NCI-H1930 (cell line): ENCODE data around the gene FCGR3B.
"Not testable (repeated sequence)": the region's sequence is repeated elsewhere in the genome, so short reads cannot be mapped to it uniquely, and the experiment has no call there.

Experiments
- DNase-seq, 2 experiments: peaks; one replicate each; lab custom pipeline; 2025; lab: John Stamatoyannopoulos, UW

The FCGR3B gene

DNA sequence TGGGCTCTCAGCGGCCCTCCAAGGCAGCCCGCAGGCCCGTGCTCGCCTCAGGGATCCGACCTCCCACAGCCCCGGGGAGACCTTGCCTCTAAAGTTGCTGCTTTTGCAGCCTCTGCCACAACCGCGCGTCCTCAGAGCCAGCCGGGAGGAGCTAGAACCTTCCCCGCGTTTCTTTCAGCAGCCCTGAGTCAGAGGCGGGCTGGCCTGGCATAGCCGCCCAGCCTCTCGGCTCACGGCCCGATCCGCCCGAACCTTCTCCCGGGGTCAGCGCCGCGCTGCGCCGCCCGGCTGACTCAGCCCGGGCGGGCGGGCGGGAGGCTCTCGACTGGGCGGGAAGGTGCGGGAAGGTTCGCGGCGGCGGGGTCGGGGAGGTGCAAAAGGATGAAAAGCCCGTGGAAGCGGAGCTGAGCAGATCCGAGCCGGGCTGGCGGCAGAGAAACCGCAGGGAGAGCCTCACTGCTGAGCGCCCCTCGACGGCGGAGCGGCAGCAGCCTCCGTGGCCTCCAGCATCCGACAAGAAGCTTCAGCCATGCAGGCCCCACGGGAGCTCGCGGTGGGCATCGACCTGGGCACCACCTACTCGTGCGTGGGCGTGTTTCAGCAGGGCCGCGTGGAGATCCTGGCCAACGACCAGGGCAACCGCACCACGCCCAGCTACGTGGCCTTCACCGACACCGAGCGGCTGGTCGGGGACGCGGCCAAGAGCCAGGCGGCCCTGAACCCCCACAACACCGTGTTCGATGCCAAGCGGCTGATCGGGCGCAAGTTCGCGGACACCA, 25.0 kb downstream of the FCGR3B start:
- DNase-seq: not testable (repeated sequence)

DNA sequence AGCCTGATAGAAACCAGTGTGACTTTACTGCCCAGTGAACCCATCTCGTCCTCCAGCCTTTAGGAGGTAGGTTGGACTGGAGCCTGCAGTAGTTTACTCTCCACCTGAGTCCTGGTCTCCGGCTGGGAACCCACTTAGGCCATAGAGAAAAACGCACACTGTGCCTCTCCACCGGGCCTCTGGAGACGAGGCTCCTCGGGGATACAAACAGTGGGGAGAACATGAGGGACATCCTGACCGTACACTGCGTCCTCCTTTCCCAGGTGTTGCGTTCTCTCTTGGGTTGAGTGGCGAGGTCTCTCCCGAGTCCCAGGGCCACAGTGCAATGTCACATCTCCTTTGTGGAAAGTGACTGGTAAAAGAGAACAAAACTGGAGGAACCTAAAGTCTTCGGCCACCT, 26.0 kb downstream of the FCGR3B start:
- DNase-seq: not testable (repeated sequence)

- DNase-seq: not testable (repeated sequence)
Measured at GRCh38 chr1:161597077-161597476, 33.9 kb downstream of the FCGR3B start.

- not testable (repeated sequence) for DNase-seq
Measured at GRCh38 chr1:161595583-161595982, 35.4 kb downstream of the FCGR3B start.

- not testable (repeated sequence) for DNase-seq
Measured at GRCh38 chr1:161595173-161595572, 35.8 kb downstream of the FCGR3B start.

DNA sequence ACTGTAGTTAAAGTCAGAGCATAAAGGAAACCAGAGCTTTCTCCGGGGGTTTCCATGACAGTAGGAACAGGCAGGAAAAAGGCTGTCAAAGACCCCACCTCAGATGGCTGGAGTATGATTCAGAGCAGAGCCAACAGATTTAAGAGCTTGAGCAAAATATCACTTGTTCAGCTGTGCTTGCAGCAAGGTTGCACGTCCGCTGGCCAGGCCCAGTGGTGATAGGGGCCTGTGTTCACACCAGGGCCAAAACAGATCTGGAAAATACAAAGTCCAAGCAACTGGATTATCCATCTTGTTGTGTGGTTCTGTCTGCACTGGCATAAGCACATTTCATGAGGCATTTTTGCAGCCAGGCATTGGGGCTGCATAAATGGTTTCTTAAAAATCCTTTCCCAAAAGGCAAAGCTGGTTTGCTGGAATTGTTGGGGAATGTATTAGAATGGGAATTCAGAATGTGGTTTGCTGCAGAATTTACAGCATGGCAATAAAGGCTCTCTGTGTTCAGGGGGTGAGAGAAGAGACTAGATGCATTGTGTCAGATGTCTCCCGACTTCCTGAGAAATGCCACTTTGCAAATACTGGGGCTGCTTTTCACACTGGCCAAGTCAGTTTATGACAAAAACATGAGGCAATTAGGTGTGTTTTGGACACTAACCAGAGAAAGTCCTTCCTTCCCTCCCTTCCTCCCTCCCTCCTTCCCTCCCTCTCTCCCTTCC, 36.5 kb downstream of the FCGR3B start:
- not testable (repeated sequence) for DNase-seq

GRCh38 chr1:161593092-161593755, 37.8 kb downstream of the FCGR3B start:
- not testable (repeated sequence) for DNase-seq

DNA sequence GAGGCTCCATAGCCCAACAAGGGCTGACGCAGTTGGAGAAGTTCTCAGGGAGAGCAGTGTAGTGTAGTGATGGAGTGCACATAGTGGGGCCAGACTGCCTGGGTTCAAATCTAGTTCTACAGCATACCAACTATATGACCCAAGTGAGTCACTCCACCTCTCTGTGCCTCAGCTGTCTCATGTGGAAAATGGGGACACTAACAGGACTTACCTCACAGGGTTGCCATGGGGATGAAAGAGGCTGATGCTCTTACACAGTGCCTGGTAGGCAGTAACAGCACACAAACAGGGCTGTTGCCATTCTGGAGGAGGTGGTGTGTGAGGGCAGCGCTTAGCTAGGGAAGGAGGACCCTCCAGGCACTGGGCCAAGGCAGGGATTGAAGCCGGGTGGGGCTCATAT, 38.4 kb downstream of the FCGR3B start:
- DNase-seq: not testable (repeated sequence)

DNA sequence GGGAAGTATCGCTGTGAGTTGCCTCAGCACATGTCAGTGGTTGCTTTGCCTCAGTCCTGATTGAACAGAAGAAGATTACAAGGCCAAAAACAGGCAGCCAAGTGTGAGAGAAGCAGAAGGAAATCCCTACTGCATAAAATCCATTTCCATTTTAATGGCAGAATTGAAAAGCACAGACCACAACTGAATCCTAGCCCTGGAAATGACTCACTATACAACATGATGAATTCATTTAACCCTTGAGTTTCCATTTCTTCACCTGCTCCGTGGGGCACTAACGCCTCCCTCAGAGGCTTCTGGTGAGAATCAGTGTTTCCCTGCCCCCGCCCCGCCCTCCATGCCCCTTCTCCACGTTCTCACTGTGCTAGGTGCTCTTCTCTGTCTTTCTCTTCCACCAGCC, 41.1 kb downstream of the FCGR3B start:
- not testable (repeated sequence) for DNase-seq

GRCh38 chr1:161589365-161589764, 41.6 kb downstream of the FCGR3B start:
- DNase-seq: not testable (repeated sequence)

DNA sequence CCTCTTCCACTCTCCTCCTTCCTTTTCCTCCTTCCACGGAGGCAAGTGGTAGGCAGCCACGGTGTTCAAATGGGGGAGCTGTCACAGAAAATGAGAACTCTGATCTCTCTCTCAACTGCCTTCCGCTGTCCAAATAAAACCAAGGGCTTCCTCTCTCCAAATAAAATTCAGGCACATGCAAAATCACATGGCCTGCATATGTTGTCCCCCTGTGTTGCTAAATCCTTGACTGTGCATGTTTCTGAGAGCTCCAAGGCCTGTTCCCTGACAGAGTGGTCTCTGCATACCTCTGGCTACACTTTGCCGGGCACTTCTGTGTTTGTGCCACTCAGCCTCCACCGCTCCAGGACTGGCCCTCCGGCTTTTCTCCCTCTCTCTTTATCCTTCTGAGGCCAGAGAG, 42.4 kb downstream of the FCGR3B start:
- DNase-seq: not testable (repeated sequence)

GRCh38 chr1:161582882-161583281, 48.1 kb downstream of the FCGR3B start:
- DNase-seq: not testable (repeated sequence)

- DNase-seq: not testable (repeated sequence)
Measured at GRCh38 chr1:161580879-161581537, 50.0 kb downstream of the FCGR3B start.

- not testable (repeated sequence) for DNase-seq
Measured at GRCh38 chr1:161579856-161580507, 51.0 kb downstream of the FCGR3B start.

- DNase-seq: not testable (repeated sequence)
Measured at GRCh38 chr1:161576676-161577075, 54.3 kb downstream of the FCGR3B start.
